HG03378 (cell line): Measurements from ENCODE around the gene GPR146.

ENCODE experiments used
- ATAC-seq: cut with Tn5 transposase; IDR thresholded peaks from one replicate; pipeline ENCODE4 v1.9.1; 2021; ENCODE audit warnings: mild to moderate bottlenecking, moderate library complexity; ENCODE audit not compliant: unreplicated experiment

Gene GPR146

DNA sequence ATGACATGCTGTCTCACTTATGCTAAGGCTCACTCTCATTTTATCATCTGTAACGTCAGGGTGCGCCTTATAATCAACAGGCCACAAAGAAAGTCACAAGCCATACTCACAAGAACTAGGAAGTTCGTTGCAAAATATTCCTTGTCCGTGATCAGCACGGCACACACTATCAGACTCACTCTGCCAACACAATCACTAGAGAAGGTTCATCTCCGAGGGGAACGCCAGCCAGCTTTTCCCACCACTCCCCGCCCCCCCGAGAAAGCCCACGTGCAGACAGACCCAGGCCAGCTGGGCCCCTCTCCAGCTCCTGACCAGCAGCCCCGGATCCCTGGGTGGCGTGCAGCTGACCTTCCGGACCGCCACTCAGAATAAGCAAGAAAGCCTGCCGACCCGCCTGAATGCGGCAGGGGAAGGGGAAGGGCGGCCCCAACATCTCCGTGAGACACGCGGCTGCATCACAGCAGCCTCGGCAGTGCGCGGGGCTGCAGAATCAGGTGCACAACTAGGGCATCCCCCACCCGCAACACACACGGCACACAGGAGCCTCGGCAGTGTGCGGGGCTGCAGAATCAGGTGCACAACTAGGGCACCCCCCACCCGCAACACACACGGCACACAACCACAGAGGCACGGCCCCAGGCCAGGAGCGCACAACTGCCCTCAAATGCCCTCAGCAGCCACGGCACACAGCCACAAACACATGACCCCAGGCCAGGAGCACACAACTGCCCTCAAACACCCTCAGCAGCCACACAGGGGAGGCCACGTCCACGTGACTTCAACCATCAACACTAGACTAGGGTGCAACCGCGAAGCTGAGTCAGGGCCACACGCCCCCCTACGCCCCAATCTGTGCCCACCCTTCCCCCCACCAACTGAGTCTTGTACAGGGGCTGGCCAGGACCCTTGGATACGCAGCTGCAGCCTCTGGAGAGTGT lies 2.5 kb upstream of the GPR146 start:
- ATAC-seq: no peak

GRCh38 chr7:1042492-1042833 lies 1.9 kb upstream of the GPR146 start:
- no peak for ATAC-seq

- ATAC-seq: no peak
These were observed 676 bp upstream of the GPR146 start for GRCh38 chr7:1043552-1044188.

DNA sequence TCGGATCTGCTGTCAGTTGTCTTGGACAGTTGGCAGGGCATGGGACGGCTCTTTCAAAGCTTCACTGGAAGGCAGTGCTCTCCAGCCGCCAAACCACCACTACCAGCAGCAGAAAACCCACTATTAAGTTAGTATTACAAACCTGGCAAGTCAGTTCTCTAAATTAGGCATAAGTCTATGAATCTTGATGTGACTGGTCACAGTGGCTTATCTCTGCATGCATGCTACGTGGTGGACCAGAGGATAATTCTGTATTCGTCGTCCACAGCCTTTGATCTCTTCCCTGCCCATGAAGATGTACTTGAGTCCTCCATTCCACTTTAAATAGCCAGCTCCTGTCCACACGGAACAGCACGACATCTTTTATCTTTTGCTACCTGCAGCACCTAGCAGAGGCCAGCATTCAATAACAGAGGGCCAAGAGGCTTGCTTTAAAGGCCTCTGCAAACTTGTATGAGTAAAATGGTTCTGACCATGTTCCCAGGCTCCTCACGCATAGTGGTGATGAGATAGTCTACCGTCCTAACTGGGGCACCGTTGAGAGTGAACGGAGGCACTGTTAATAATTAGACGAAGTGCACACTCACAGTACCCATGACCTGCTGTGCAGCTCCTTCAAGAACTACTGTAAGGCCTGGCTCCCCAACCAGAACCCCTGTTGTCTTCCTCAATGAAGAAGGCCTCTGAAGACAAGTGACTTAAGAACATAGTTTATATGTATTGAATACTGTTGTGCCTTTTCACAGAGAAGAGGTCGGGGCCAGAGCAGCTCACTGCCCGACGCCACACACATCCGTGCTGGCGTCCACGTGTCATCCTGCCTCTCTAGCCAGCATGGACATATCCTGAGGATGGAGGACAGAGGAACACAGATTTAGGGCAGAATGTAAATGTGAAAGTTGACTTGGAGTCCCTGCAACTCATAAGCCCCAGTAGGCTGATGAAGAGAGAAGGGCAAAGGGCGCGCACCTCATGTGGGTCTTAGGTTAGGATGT lies 1.0 kb downstream of the GPR146 start:
- ATAC-seq: no peak

DNA sequence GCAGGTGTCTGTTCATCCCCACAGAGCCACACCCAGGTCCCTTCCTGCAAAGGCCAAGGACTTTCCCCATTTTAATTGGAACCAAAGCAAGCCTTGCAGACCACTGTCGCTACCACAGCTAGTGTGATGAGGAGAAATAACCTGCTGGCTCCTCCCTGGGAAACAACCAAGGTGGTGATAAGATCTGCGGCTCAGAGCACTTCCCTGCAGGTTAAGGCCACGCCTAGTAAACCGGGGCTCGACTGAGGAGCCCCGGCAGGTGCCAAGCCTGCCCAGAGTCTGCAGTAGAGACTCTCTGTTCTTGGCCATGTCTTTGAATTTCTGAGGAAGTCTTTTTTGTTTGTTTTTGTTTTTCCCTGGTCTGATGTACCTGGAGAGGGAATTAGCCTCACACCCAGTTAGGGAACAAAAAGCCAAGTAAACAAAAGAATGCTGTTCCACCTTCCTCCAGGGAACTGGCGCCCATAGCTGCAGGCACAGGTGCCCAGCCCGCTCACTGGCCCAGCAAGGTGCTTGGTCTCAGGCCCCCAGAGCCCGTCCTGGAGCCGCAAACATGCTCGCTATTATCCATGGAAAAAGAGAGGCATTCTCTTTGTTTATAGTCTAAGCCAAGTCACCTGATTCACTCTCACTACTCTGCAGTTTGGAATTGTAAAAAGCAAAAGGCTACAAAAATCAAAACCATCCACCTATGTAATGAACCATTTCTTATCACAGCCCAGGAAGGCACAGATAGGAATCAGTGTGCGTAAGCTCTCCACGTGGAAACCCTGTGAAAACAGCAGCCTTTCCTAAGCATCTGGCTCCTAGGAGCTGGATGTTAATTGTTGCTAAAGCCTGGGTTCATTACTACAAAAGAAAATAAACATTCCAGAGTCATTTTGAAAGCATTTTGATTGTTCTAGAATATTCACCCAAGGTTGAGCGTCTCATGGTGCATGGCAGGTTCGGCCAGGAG lies 2.7 kb downstream of the GPR146 start:
- ATAC-seq: no peak

DNA sequence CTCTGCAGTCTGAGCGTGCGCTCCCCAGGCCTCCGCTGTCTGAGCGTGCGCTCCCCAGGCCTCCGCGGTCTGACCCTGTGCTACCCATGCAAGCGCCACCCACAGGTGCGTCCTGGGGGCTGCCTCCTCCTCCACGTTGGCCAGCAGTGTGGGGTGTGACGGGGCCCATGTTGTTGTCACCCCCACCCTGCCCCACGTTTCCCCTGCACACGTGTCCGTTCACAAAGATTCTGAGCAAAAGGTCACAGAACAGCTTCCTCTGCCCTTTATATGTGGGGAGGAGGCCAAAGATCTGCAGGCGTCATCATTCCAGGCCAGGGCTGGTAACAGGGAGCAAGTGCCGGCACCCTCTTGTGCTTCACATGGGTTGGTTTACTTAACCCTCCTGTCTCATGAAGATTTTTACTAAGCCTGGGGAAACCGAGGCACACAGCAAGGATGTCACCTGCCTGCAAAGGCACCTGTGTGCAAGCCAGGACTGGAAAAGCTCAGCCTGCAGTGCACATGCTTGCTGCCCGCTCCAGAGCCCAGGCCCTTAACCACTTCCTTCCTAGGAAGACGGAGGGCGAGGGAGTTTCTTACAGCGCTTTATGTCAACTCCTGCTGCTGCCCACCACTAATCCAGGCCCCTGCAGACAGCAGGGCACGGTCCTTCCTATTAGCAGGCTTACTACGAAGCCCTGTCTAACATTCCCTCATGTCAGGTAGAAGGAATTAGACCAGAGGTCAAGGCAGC lies 4.8 kb downstream of the GPR146 start:
- ATAC-seq: no peak

DNA sequence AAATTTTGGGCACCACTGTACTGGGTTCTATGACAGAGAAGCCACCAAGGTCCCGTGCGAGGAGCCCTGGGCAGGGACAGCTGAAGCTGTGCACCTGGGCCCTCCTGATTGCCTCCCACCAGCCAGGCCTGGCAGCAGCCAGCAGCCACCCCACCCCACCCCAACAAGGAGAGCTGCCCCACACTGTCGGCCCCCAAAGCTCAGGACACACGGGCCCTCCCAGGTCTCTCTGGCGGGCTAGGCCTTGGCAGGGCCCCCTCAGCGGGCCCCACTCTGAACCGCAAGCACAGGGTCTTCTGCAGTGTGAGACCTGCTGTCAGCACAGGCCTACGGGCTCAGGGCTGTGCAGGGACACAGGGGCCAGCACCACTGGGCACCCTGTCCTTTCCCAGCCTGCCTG lies 5.5 kb downstream of the GPR146 start:
- ATAC-seq: no peak

GRCh38 chr7:1050254-1050906 lies 6.0 kb downstream of the GPR146 start:
- no peak for ATAC-seq

DNA sequence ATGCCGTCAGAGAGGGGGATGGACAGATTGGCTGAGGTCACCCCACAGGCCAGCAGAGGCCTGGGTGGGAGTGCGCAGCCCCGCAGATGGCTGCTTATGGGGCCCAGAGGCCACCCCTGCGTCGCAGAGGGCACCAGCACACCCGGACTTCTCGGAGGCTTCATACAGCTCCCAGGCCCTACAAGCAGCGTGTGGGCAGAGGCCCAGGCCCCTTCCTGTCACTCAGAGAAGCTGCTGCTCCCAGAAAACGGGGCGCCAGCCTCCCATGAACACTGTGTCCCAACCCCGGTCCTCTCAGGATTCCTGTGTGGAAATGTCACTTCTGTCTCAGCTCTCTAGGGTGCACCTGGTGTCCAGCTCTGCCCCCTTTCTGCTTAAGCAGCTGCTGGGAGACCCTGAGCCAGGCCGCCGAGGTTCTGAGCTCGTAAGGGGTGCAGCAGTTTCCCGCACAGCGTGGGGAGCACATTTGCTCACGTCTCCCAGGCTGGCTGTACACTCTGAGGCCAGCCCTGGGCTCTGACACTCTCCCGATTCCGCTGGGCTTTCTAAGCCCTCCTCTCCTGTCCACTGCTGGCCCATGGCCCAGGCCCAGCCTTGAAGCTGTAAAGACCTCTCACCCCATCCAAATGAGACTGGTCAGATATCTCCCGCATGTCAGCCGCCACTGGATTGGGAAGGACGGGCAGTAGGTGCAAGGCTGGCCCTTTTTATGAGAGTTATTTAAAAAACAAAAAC lies 6.8 kb downstream of the GPR146 start:
- no peak for ATAC-seq

- ATAC-seq: no peak
These were observed 7.9 kb downstream of the GPR146 start for GRCh38 chr7:1052031-1052818.

DNA sequence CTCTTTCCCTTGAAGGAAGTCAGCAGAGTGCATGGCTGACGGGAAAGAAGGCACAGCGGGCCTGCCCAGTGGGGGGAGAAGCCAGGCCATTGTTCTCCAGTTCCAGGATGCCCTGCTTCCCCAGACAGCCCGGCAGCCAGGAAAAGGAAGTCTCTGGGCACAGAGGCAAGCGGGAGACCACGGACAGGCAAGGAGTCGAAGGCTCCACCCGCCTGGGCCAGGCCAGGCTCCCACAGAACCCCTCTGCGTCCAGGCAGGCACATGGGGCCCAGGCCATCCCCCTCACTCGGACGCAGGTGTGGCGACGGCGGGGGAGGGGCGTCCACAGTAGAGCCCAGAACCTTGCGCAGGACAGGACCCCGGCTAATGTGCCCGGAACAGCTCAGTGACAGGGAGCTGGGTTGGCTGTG lies 8.7 kb downstream of the GPR146 start:
- no peak for ATAC-seq

DNA sequence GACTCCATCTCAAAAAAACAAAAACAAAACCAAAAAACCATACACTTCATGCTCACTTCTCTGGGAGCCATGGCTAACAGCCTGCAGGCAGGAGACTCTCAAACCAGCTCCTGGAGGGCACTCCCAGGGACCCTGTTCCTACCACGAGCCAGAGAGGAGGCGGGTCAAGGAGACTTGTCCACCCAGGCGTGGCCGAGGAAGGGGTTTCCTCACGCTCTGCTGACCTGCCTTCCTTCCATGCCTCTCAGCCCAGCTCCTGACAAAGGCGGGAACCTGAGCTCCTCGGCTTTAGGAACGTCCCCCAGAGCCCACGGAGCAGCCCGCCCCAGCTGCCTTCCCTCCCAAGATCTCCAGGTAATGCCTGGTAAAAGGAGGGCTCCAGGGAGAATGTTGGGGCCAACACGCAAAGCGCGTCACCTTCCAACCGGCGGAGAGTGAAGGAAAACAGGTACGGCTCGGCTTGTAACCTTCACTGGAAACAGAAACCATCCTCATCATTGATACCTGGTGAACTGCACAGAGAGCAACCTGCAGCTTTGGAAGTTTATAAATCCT lies 9.5 kb downstream of the GPR146 start:
- no peak for ATAC-seq

DNA sequence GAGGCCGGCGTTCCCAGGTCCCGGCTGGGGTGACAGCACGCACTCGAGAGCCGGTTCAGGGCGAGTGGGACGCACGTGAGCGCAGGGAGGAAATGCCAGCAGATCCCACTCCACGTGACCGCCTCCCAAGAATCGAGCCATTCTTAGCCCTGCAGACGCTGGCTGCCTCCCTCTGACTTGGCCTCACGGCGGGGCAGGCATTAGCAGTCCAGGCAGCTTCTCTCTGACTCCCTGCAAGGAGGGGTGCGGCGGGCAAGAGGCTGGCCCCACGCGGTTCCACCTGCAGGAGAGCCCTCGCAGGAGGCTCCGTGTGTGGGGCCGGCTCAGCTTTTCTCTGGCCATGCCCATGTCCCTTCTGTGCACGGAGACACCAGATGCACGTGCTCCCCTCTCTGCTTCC lies 10.1 kb downstream of the GPR146 start:
- no peak for ATAC-seq

GRCh38 chr7:1054861-1055450 lies 10.6 kb downstream of the GPR146 start:
- no peak for ATAC-seq

GRCh38 chr7:1055491-1055955 lies 11.2 kb downstream of the GPR146 start:
- ATAC-seq: no peak

- no peak for ATAC-seq
These were observed 11.8 kb downstream of the GPR146 start for GRCh38 chr7:1055956-1056784.
